Activated naive CD4-positive, alpha-beta T cell treated with anti-CD3 and anti-CD28 coated beads for 36 hours (primary cell): ENCODE results near the gene HPS1. TPM values are rescaled to one million over a fixed set of nuclear protein-coding genes. Genes with fewer than 3 reads are reported as not detected.
"Not testable (repeated sequence)": the region's sequence is repeated elsewhere in the genome, so short reads cannot be mapped to it uniquely, and the experiment has no call there.

Experiments
- CTCF ChIA-PET: fragments of 350-600 bp; sonication (Branson Sonifier 250); formaldehyde crosslinking; loops from one replicate; lab custom pipeline; 2021; ENCODE audit warnings: antibody characterized with exemption; lab: Charles Lee
- DNase-seq: peaks from one replicate; pipeline ENCODE4 v3.0.0-alpha.2; 2020
- H3K27ac Mint-ChIP-seq: one replicate; pipeline ENCODE4 v1.8.0; 2021; ENCODE audit warnings: mild to moderate bottlenecking, mixed read lengths
- H3K27me3 Mint-ChIP-seq: one replicate; pipeline ENCODE4 v1.8.0; 2021; ENCODE audit warnings: low read depth, mixed read lengths
- H3K36me3 Mint-ChIP-seq: one replicate; pipeline ENCODE4 v1.8.0; 2021; ENCODE audit warnings: low read depth, mixed read lengths
- H3K4me1 Mint-ChIP-seq: one replicate; pipeline ENCODE4 v1.8.0; 2021; ENCODE audit warnings: low read depth, mixed read lengths
- H3K4me3 Mint-ChIP-seq: one replicate; pipeline ENCODE4 v1.8.0; 2021; ENCODE audit warnings: mild to moderate bottlenecking, moderate library complexity, mixed read lengths
- H3K9me3 Mint-ChIP-seq: one replicate; pipeline ENCODE4 v1.8.0; 2021; ENCODE audit warnings: mixed read lengths
- intact Hi-C: fragments of 100-400 bp; cut with micrococcal nuclease; formaldehyde crosslinking; loops from one replicate; pipeline ENCODE4 v1.15.1; 2023
- total RNA-seq, 2 experiments: library from RNA; stranded (reverse); gene quantifications; one replicate each; pipeline ENCODE4 v1.2.3, GENCODE V29; 2021

HPS1 gene
- total RNA-seq, 2 experiments from 2014 or later = 28.1 to 31.0 TPM

GRCh38 chr10:98390406-98390805, 56.3 kb downstream of the HPS1 start:
- Mint-ChIP-seq H3K4me1 (peaks cover 16% of the 10 kb centered on the region), H3K27me3 (no peaks in the 10 kb centered on the region), H3K4me3 (no peak overlapping the region), H3K36me3 (peaks cover 2% of the 10 kb centered on the region), H3K27ac (no peak overlapping the region), H3K9me3 (no peaks in the 10 kb centered on the region)
- intact Hi-C loops = no loop called here
- CTCF ChIA-PET = interaction anchor here (1.2 kb wide), 1 partner anchor 68 kb away, joined by 3 read pairs; no protein-coding TSS in a partner anchor
- no peak for DNase-seq

GRCh38 chr10:98389398-98389797, 57.3 kb downstream of the HPS1 start:
- H3K4me3 Mint-ChIP-seq = no peak overlapping the region
- H3K27ac Mint-ChIP-seq = no peak overlapping the region
- intact Hi-C loops = no loop called here
- no peaks in the 10 kb centered on the region for H3K27me3 Mint-ChIP-seq
- DNase-seq = no peak
- CTCF ChIA-PET = no interaction called here
- no peaks in the 10 kb centered on the region for H3K9me3 Mint-ChIP-seq
- H3K4me1 Mint-ChIP-seq = peaks cover 16% of the 10 kb centered on the region
- H3K36me3 Mint-ChIP-seq = no peaks in the 10 kb centered on the region

- no peak overlapping the region for H3K27ac Mint-ChIP-seq
- H3K4me1 Mint-ChIP-seq = peaks cover 16% of the 10 kb centered on the region
- H3K27me3 Mint-ChIP-seq = no peaks in the 10 kb centered on the region
- CTCF ChIA-PET = interaction anchor here (0.7 kb wide), 1 partner anchor 345 kb away, joined by 3 read pairs; no protein-coding TSS in a partner anchor
- H3K36me3 Mint-ChIP-seq = no peaks in the 10 kb centered on the region
- DNase-seq = no peak
- no peaks in the 10 kb centered on the region for H3K9me3 Mint-ChIP-seq
- H3K4me3 Mint-ChIP-seq = no peak overlapping the region
- intact Hi-C loops = no loop called here
Observed at GRCh38 chr10:98388101-98388655, 58.6 kb downstream of the HPS1 start.

GRCh38 chr10:98384531-98385133, 62.1 kb downstream of the HPS1 start:
- CTCF ChIA-PET = no interaction called here
- DNase-seq = no peak
- Mint-ChIP-seq H3K27me3 (no peaks in the 10 kb centered on the region), H3K9me3 (no peaks in the 10 kb centered on the region), H3K27ac (no peak overlapping the region), H3K4me3 (no peak overlapping the region), H3K4me1 (no peaks in the 10 kb centered on the region), H3K36me3 (no peaks in the 10 kb centered on the region)
- intact Hi-C loops = no loop called here

GRCh38 chr10:98383869-98384268, 62.9 kb downstream of the HPS1 start:
- CTCF ChIA-PET = no interaction called here
- intact Hi-C loops = no loop called here
- no peak for DNase-seq
- no peaks in the 10 kb centered on the region for H3K4me1 Mint-ChIP-seq
- no peaks in the 10 kb centered on the region for H3K9me3 Mint-ChIP-seq
- H3K36me3 Mint-ChIP-seq = no peaks in the 10 kb centered on the region
- H3K27ac Mint-ChIP-seq = no peak overlapping the region
- no peaks in the 10 kb centered on the region for H3K27me3 Mint-ChIP-seq
- H3K4me3 Mint-ChIP-seq = no peak overlapping the region

- H3K27me3 Mint-ChIP-seq, H3K36me3 Mint-ChIP-seq, DNase-seq, intact Hi-C loops, H3K4me3 Mint-ChIP-seq, H3K27ac Mint-ChIP-seq, H3K9me3 Mint-ChIP-seq, H3K4me1 Mint-ChIP-seq, CTCF ChIA-PET: not testable (repeated sequence)
Observed at GRCh38 chr10:98383134-98383667, 63.5 kb downstream of the HPS1 start.

GRCh38 chr10:98382691-98383101, 64.0 kb downstream of the HPS1 start:
- CTCF ChIA-PET = no interaction called here
- H3K36me3 Mint-ChIP-seq = no peaks in the 10 kb centered on the region
- no peaks in the 10 kb centered on the region for H3K9me3 Mint-ChIP-seq
- no peak for DNase-seq
- no peak overlapping the region for H3K4me3 Mint-ChIP-seq
- no peaks in the 10 kb centered on the region for H3K27me3 Mint-ChIP-seq
- intact Hi-C loops = no loop called here
- H3K27ac Mint-ChIP-seq = no peak overlapping the region
- no peaks in the 10 kb centered on the region for H3K4me1 Mint-ChIP-seq

GRCh38 chr10:98380493-98381339, 66.0 kb downstream of the HPS1 start:
- no peaks in the 10 kb centered on the region for H3K4me1 Mint-ChIP-seq
- intact Hi-C loops = no loop called here
- CTCF ChIA-PET = no interaction called here
- no peaks in the 10 kb centered on the region for H3K27me3 Mint-ChIP-seq
- no peak overlapping the region for H3K27ac Mint-ChIP-seq
- no peaks in the 10 kb centered on the region for H3K36me3 Mint-ChIP-seq
- no peak overlapping the region for H3K4me3 Mint-ChIP-seq
- no peak for DNase-seq
- peaks cover 3% of the 10 kb centered on the region for H3K9me3 Mint-ChIP-seq

- Mint-ChIP-seq H3K27ac (no peak overlapping the region), H3K27me3 (no peaks in the 10 kb centered on the region), H3K4me1 (no peaks in the 10 kb centered on the region), H3K4me3 (no peak overlapping the region), H3K9me3 (peaks cover 3% of the 10 kb centered on the region), H3K36me3 (no peaks in the 10 kb centered on the region)
- DNase-seq = no peak
- CTCF ChIA-PET = interaction anchor here (1.0 kb wide), 1 partner anchor 47 kb away, joined by 3 read pairs; no protein-coding TSS in a partner anchor
- intact Hi-C loops = no loop called here
Observed at GRCh38 chr10:98378722-98379121, 68.0 kb downstream of the HPS1 start.

GRCh38 chr10:98377536-98377935, 69.2 kb downstream of the HPS1 start:
- no peak overlapping the region for H3K4me3 Mint-ChIP-seq
- intact Hi-C loops = no loop called here
- CTCF ChIA-PET = interaction anchor here (1.0 kb wide), 1 partner anchor 49 kb away, joined by 3 read pairs; no protein-coding TSS in a partner anchor
- no peak for DNase-seq
- H3K9me3 Mint-ChIP-seq = peaks cover 3% of the 10 kb centered on the region
- H3K27ac Mint-ChIP-seq = no peak overlapping the region
- H3K36me3 Mint-ChIP-seq = no peaks in the 10 kb centered on the region
- H3K27me3 Mint-ChIP-seq = no peaks in the 10 kb centered on the region
- no peaks in the 10 kb centered on the region for H3K4me1 Mint-ChIP-seq

- Mint-ChIP-seq H3K27ac (no peak overlapping the region), H3K9me3 (peaks cover 3% of the 10 kb centered on the region)
- CTCF ChIA-PET = no interaction called here
Observed at GRCh38 chr10:98377001-98377400, 69.7 kb downstream of the HPS1 start.

GRCh38 chr10:98376485-98376884, 70.2 kb downstream of the HPS1 start:
- H3K9me3 Mint-ChIP-seq = peaks cover 3% of the 10 kb centered on the region
- no peaks in the 10 kb centered on the region for H3K4me1 Mint-ChIP-seq
- H3K27ac Mint-ChIP-seq = no peak overlapping the region
- H3K36me3 Mint-ChIP-seq = no peaks in the 10 kb centered on the region
- H3K4me3 Mint-ChIP-seq = no peak overlapping the region
- no peak for DNase-seq
- intact Hi-C loops = no loop called here
- CTCF ChIA-PET = interaction anchor here (0.7 kb wide), 1 partner anchor 214 kb away, joined by 3 read pairs; no protein-coding TSS in a partner anchor
- peaks cover 2% of the 10 kb centered on the region for H3K27me3 Mint-ChIP-seq

More at GRCh38 chr10:98377001-98377400, 69.7 kb downstream of the HPS1 start:
- H3K4me1 Mint-ChIP-seq = no peaks in the 10 kb centered on the region
- intact Hi-C loops = no loop called here
- H3K4me3 Mint-ChIP-seq = no peak overlapping the region
- DNase-seq = no peak
- H3K27me3 Mint-ChIP-seq = peaks cover 1% of the 10 kb centered on the region
- H3K36me3 Mint-ChIP-seq = no peaks in the 10 kb centered on the region
